ENCODE results near the gene ANP32D.

DNA sequence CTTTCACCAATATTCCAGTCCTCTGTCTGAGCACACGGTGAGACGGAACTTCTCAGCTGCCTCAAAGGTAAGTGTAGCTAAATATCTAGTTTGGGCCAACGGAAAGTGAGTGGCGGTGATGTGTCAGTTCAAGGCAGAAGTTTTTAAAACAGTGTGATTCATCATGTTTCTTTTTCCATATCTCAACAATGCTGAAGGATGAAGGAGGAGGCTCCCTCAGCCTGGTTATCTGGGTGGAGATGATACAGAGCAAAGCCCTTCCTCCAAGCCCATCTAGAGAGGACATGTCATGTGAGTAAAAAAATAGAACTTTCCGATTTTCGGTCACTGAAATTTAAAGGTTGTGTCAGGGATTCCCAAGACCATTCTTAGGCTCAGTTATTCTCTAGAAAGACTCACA lies 13.1 kb upstream of the ANP32D start:
- TF ChIP-seq, protein P1, sequence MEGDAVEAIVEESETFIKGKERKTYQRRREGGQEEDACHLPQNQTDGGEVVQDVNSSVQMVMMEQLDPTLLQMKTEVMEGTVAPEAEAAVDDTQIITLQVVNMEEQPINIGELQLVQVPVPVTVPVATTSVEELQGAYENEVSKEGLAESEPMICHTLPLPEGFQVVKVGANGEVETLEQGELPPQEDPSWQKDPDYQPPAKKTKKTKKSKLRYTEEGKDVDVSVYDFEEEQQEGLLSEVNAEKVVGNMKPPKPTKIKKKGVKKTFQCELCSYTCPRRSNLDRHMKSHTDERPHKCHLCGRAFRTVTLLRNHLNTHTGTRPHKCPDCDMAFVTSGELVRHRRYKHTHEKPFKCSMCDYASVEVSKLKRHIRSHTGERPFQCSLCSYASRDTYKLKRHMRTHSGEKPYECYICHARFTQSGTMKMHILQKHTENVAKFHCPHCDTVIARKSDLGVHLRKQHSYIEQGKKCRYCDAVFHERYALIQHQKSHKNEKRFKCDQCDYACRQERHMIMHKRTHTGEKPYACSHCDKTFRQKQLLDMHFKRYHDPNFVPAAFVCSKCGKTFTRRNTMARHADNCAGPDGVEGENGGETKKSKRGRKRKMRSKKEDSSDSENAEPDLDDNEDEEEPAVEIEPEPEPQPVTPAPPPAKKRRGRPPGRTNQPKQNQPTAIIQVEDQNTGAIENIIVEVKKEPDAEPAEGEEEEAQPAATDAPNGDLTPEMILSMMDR (IDR thresholded peaks at IDR 0.05; ENCODE audit: low read length): no peak
- TF ChIP-seq EZH2 (IDR thresholded peaks at IDR 0.05; ENCODE audit: borderline replicate concordance, low read length): no peak

Measured in OCI-LY1 (cell line).